ENCODE results near the gene CCL27. TPM values are rescaled to one million over a fixed set of nuclear protein-coding genes. Genes with fewer than 3 reads are reported as not detected.

The CCL27 gene
- total RNA-seq, 2 experiments from 2014 or later: 0.80 TPM; not detected in 1

DNA sequence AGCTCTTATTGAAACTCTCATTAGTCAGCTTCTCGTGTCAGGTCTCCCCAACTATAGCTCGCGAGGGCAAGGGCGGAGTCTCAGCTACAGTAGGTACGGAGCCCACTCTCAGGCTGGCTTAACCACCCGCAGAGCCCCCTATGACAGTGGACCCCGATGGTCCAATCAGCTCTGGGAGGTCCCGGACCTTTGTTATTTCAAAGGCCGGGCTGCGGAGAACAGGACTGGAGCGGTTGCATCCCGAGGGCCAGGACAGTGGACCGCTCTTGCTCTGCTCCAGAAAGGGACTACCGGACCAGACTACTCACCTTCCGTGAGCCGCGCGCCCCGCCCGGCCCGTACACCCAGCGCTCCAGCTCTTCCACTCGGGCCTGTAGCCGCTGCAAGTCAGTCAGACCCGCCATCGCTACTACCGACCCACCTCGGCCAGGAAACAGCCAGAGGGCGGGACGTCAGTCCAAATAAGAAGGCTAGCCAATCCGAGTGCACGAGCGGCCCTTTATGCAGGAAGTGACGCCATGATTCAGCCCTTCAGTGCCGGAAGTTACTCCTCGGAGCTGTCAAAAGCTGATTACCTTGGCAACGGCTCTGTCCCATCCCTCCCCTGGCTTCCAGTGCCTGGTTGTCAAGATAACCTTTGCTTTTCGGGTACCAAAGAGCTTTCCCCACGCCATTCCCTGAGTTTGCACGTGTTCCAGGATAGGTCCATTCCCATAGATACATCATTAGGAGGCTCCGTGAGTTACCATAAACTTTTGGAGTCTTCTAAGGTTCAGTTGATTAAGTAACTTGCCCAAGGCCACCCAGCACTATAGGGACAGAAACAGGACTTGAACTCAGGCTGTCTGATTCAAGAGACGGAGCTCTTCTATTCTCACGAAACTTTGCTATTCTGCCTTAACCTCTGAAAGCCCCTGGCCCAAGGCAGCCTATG lies 42.1 kb downstream of the CCL27 start, which contains the start of gene DCTN3:
TSS of gene DCTN3 (minus strand) at position 435 of the 934 bp plus-strand sequence. CDS start at position 404, 31 bp downstream.
- no peaks in the 10 kb centered on the region for H3K36me3 Mint-ChIP-seq
- ChIA-PET CTCF (interaction anchor here (0.7 to 7.3 kb wide), 15 partner anchors 8 to 476 kb away, joined by 3 to 74 read pairs (median 7); partner anchors contain the start of genes ARID3C, GALT, MYORG and PIGO), POLR2A (interaction anchor here (0.8 to 1.9 kb wide), 4 partner anchors 9 to 25 kb away, joined by 3 to 22 read pairs (median 4); partner anchors contain the start of genes ARID3C, RPP25L and SIGMAR1)
- H3K9me3 Mint-ChIP-seq: no peaks in the 10 kb centered on the region
- H3K27ac Mint-ChIP-seq: peak within 1 kb of the TSS; percentile 52
- H3K4me1 Mint-ChIP-seq (ENCODE audit: low read depth): peaks cover 26% of the 10 kb centered on the region
- H3K27me3 Mint-ChIP-seq: peaks cover 25% of the 10 kb centered on the region
- H3K4me3 Mint-ChIP-seq: peak within 1 kb of the TSS; percentile 93
- intact Hi-C loops (cut with micrococcal nuclease): loop anchor here (1.0 kb wide), 2 partner anchors 8 to 17 kb away; partner anchors contain the start of genes RPP25L and SIGMAR1
- peak; percentile 95 for DNase-seq

GRCh38 chr9:34615132-34615531 lies 47.3 kb downstream of the CCL27 start:
- H3K9me3 Mint-ChIP-seq: no peaks in the 10 kb centered on the region
- no peak for DNase-seq
- no peaks in the 10 kb centered on the region for H3K27me3 Mint-ChIP-seq
- ChIA-PET POLR2A (no interaction called here), CTCF (interaction anchor here (1.1 to 5.7 kb wide), 5 partner anchors 12 to 87 kb away, joined by 5 to 135 read pairs (median 7); partner anchors contain the start of genes ARID3C and SIGMAR1)
- H3K36me3 Mint-ChIP-seq: peaks cover 3% of the 10 kb centered on the region
- intact Hi-C loops (cut with micrococcal nuclease): no loop called here
- H3K27ac Mint-ChIP-seq: no peak overlapping the region
- peaks cover 30% of the 10 kb centered on the region for H3K4me1 Mint-ChIP-seq (ENCODE audit: low read depth)
- no peak overlapping the region for H3K4me3 Mint-ChIP-seq

GRCh38 chr9:34612788-34613390 lies 49.6 kb downstream of the CCL27 start:
- peaks cover 21% of the 10 kb centered on the region for H3K4me1 Mint-ChIP-seq (ENCODE audit: low read depth)
- POLR2A ChIA-PET: interaction anchor here (1.0 to 1.8 kb wide), 4 partner anchors 8 to 209 kb away, joined by 3 to 4 read pairs (median 4); partner anchors contain the start of genes DCTN3 and SIGMAR1
- no peaks in the 10 kb centered on the region for H3K27me3 Mint-ChIP-seq
- CTCF ChIA-PET: interaction anchor here (0.8 to 5.7 kb wide), 13 partner anchors 8 to 90 kb away, joined by 3 to 135 read pairs (median 4); partner anchors contain the start of genes ARID3C, DCTN3, GALT and SIGMAR1
- peak overlapping the region; percentile 89 for H3K4me3 Mint-ChIP-seq
- intact Hi-C loops (cut with micrococcal nuclease): loop anchor here (1.0 to 2.0 kb wide), 7 partner anchors 7 to 236 kb away; partner anchors contain the start of genes DCTN3, DNAI1, FAM219A and MYORG
- H3K36me3 Mint-ChIP-seq: peaks cover 3% of the 10 kb centered on the region
- peak; percentile 78 for DNase-seq
- H3K27ac Mint-ChIP-seq: peak overlapping the region; percentile 85
- no peaks in the 10 kb centered on the region for H3K9me3 Mint-ChIP-seq

Other genes with a start within 250 kb of the CCL27 start
- 10 to 100 TPM; 13.3 to 13.8 TPM for gene FAM219A, start 204.1 kb downstream of the CCL27 start, total RNA-seq
- under 1 TPM; 0.19 to 0.69 TPM for gene DNAI1, start 203.9 kb downstream of the CCL27 start, total RNA-seq
- gene ENHO, start 139.7 kb downstream of the CCL27 start, total RNA-seq: under 1 TPM; 0.26 to 0.36 TPM
- gene CNTFR, start 72.9 kb downstream of the CCL27 start, total RNA-seq: not detected
- gene RPP25L, start 50.6 kb downstream of the CCL27 start, total RNA-seq: 10 to 100 TPM; 29.3 to 31.1 TPM
- gene DCTN3, start 42.2 kb downstream of the CCL27 start, total RNA-seq: 10 to 100 TPM; 85.3 to 87.3 TPM
- gene ARID3C, start 33.6 kb downstream of the CCL27 start, total RNA-seq: under 1 TPM; 0.14 to 0.17 TPM
- gene SIGMAR1, start 24.9 kb downstream of the CCL27 start, total RNA-seq: 10 to 100 TPM; 65.9 to 67.6 TPM
- gene GALT, start 16.0 kb downstream of the CCL27 start, total RNA-seq: 10 to 100 TPM; 56.0 to 59.2 TPM
- 10 to 100 TPM; 19.3 to 22.1 TPM for gene IL11RA, start 10.5 kb downstream of the CCL27 start, total RNA-seq
- not detected for gene CCL19, start 28.6 kb upstream of the CCL27 start, total RNA-seq
- gene CCL21, start 47.5 kb upstream of the CCL27 start, total RNA-seq: not detected